Mucosa of stomach (tissue), 1 donor: ENCODE measurements around the gene ARHGAP19.
"Not testable (repeated sequence)": the region's sequence is repeated elsewhere in the genome, so short reads cannot be mapped to it uniquely, and the experiment has no call there.

Source experiments
- H3K27me3 ChIP-seq: one replicate; pipeline ENCODE4 v1.7.0; 2013; ENCODE audit warnings: mild to moderate bottlenecking, low read length; ENCODE audit not compliant: control insufficient read depth, insufficient read depth
- H3K36me3 ChIP-seq: one replicate; pipeline ENCODE4 v1.7.0; 2013; ENCODE audit warnings: low read length; ENCODE audit not compliant: control insufficient read depth, insufficient read depth
- H3K4me1 ChIP-seq: one replicate; pipeline ENCODE4 v1.7.0; 2013; ENCODE audit warnings: mild to moderate bottlenecking, low read length; ENCODE audit not compliant: control insufficient read depth, insufficient read depth
- H3K4me3 ChIP-seq: one replicate; pipeline ENCODE4 v1.7.0; 2013; ENCODE audit warnings: low read length
- H3K9ac ChIP-seq: one replicate; pipeline ENCODE4 v1.7.0; 2013; ENCODE audit warnings: mild to moderate bottlenecking, low read length, moderate library complexity
- H3K9me3 ChIP-seq: one replicate; pipeline ENCODE4 v1.7.0; 2013; ENCODE audit warnings: mild to moderate bottlenecking, low read length, moderate library complexity; ENCODE audit not compliant: control insufficient read depth
- donor health status: Pancreatic carcinoma.

ARHGAP19 gene

DNA sequence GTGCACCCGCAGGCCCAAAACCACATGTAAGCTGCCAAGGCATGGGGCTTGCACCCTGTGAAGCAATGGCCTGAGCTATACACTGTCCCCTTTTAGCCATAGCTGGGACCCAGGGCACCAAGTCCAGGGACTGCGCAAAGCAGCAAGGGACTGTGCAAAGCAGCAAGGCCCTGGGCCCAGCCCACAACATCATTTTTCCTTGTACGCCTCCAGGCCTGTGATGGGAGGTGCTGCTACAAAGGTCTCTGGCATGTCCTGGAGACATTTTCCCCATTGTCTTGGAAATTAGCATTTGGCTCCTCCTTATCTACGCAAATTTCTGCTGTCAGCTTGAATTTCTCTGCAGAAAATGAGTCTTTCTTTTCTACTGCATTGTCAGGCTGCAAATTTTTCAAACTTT is 24.8 kb downstream of the ARHGAP19 start:
- Histone ChIP-seq H3K9me3 (no peaks in the 10 kb centered on the region), H3K4me3 (no peak overlapping the region), H3K36me3 (no peaks in the 10 kb centered on the region), H3K4me1 (no peaks in the 10 kb centered on the region), H3K9ac (no peak overlapping the region), H3K27me3 (no peaks in the 10 kb centered on the region)

DNA sequence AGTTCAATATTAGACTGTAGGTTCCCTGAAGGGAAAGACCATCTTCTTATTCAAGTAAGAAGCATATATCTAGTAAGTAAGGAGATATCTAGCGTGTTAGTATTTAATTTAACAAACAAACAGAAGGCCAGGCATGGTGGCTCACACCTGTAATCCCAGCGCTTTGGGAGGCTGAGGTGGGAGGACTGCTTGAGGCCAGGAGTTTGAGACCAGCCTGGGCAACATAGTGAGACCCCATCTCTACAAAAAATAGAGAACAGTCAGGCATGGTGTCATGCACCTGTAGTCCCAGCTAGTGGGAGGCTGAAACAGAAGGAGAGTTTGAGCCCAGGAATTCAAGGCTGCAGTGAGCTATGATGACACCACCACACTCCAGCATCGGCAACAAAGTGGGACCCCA is 27.3 kb downstream of the ARHGAP19 start:
- not testable (repeated sequence) for H3K36me3 ChIP-seq, H3K4me1 ChIP-seq, H3K9ac ChIP-seq, H3K4me3 ChIP-seq, H3K9me3 ChIP-seq, H3K27me3 ChIP-seq

DNA sequence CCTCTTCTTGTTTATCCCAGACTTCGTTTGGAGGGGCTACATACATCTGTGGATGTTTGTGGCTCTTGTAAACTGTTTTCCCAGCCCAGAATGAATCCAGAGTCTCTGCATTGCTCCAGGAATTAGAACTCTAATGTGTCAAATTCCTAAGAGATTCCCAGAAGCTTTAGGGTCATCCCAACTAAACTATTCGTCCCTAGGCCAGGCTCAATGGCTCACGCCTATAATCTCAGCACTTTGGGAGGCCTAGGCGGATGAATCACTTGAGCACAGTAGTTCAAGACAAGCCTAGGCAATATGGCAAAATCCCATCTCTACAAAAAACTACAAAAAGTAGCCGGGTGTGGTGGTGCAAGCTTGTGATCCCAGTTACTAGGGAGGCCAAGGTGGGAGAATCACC is 28.5 kb downstream of the ARHGAP19 start:
- Histone ChIP-seq H3K9ac (no peak overlapping the region), H3K9me3 (no peaks in the 10 kb centered on the region), H3K27me3 (no peaks in the 10 kb centered on the region), H3K36me3 (no peaks in the 10 kb centered on the region), H3K4me3 (no peak overlapping the region), H3K4me1 (peaks cover 5% of the 10 kb centered on the region)

DNA sequence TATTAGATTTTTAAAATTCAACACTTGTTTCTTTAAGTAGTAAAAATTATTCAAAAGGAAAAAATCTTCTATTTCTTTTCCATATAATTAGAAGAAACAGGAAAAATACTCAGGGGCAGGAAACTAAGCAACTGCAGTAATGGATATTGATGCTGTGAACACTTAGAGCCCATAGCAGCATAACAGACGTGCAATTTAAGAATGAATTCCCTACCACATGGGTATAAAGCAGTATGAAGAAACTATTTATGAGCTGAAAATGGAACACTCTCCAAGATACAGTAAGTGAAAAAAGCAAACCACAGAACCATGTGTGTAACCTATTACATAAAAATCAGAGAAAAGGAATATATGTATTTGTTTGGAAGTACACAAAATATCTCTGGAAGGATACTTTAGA is 30.8 kb downstream of the ARHGAP19 start:
- Histone ChIP-seq H3K4me1 (peaks cover 6% of the 10 kb centered on the region), H3K9me3 (no peaks in the 10 kb centered on the region), H3K27me3 (no peaks in the 10 kb centered on the region), H3K36me3 (no peaks in the 10 kb centered on the region), H3K9ac (no peak overlapping the region), H3K4me3 (no peak overlapping the region)

DNA sequence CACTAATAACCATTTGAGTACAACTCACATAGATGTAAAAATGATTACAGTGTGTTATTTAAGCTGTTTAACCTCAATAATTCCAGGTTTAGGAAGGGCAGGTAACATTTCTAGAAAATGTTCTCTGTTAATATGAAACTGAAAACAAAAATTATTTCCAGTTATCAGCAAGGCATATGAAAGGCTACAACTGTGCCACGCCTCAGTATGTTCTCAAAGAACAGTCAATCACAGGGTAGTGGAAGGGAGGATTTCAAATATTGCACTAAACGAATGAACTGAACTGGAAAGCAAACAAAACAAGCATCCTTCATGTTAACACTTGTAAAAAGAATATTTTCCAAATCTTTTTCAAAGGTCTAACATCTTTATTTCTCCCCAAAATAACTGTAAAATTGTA is 31.3 kb downstream of the ARHGAP19 start:
- Histone ChIP-seq H3K4me3 (no peak overlapping the region), H3K36me3 (no peaks in the 10 kb centered on the region), H3K9me3 (no peaks in the 10 kb centered on the region), H3K27me3 (no peaks in the 10 kb centered on the region), H3K4me1 (peaks cover 7% of the 10 kb centered on the region), H3K9ac (no peak overlapping the region)

DNA sequence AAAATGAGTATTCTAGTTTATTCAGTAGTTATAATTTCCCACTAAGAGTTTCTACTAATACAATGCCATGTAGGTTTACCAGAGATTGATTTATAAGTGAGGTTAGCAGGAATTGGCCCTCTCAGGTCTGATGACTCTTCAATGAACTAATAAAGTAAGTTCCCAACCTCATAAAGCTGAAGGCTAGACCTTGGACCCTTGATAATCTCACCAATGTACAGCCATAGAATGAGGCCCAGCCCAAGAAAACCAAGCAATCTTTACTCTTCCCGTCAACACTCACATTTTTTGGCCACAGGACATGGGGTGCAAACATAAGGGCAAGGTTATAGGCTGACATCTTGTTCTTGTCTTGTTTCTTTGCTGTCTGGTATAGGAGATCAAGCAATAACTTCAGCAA is 33.3 kb downstream of the ARHGAP19 start:
- H3K36me3 ChIP-seq = no peaks in the 10 kb centered on the region

DNA sequence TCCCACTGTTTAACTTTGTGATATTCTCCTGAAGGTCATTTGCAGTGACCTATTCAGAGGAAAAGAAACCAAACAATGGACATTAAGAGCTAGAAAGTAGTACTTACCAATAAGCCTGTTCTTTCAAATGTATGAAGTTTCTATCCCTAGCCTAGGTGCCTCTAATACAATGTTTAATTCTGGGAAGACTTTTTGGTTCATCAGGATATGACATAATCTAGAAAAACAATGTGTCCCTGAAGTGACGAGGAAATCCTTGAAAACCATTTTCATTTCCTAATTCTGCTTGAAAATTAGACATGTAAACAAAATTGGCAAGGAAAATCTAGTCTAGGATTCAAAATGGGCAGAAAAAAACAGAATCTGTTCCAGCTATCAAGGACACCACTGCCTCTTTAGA is 36.1 kb downstream of the ARHGAP19 start:
- peaks cover 11% of the 10 kb centered on the region for H3K4me1 ChIP-seq
- H3K4me3 ChIP-seq = no peak overlapping the region
- H3K36me3 ChIP-seq = no peaks in the 10 kb centered on the region

More for the DNA sequence above, 33.3 kb downstream of the ARHGAP19 start:
- no peak overlapping the region for H3K9ac ChIP-seq
- no peaks in the 10 kb centered on the region for H3K9me3 ChIP-seq
- no peaks in the 10 kb centered on the region for H3K27me3 ChIP-seq
- H3K4me1 ChIP-seq = peaks cover 11% of the 10 kb centered on the region
- no peak overlapping the region for H3K4me3 ChIP-seq

DNA sequence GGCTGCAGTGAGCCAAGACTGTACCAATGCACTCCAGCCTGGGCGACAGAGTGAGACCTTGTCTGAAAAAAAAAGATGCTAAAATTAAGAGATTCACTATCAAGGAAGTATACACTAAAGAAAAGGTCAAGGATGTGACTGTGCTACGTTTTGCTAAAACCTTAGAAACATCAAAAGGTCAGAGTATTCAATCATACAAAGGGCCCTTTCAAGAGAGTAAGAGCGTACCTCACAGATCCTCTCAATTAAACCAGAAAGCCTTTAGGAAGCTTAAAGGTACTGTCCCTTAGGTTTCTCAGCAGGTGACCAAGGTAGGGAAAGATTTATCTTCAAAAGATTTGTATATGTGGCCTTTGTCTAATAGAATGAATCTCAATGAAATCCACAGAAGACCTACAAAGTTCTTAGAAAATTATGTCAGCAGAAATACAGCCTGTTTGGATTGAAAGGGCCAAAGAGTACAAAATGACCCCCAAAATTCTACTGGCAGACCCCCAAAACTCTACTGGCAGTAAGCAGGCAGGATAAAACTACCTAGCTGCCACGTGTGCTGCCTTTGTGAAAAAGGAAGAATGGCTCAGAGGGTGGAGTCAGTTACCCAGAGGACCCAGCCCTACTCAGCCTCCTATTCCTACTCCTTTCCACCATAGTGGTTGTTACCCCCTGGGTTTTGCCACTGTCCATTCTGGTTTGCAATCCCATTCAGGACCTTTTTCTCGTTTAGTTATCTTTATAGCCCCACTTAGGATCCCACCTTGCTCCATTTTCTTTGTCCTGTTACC is 36.7 kb downstream of the ARHGAP19 start:
- H3K36me3 ChIP-seq = no peaks in the 10 kb centered on the region
- no peaks in the 10 kb centered on the region for H3K27me3 ChIP-seq
- H3K4me3 ChIP-seq = no peak overlapping the region
- H3K9ac ChIP-seq = no peak overlapping the region
- H3K4me1 ChIP-seq = peaks cover 11% of the 10 kb centered on the region
- H3K9me3 ChIP-seq = no peaks in the 10 kb centered on the region

More for the DNA sequence above, 36.1 kb downstream of the ARHGAP19 start:
- H3K9me3 ChIP-seq = no peaks in the 10 kb centered on the region
- no peaks in the 10 kb centered on the region for H3K27me3 ChIP-seq
- H3K9ac ChIP-seq = no peak overlapping the region

DNA sequence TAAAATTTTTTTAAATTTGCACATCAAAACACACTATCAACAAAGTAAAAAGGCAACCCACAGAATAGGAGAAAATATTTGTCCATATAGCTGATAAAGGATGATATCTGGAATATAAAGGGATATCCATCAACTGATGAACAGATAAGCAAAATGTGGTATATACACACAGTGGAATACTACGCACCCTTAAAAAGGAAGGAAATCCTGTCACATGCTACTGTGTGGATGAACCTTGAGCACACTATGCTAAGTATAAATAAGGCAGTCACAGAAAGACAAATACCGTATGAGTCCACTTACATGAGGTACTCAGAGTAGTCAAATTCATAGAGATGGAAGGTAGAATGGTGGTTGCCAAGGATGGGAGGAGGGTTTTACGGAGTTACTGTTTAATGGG is 37.7 kb downstream of the ARHGAP19 start:
- no peaks in the 10 kb centered on the region for H3K36me3 ChIP-seq
- peaks cover 11% of the 10 kb centered on the region for H3K4me1 ChIP-seq
- H3K4me3 ChIP-seq = no peak overlapping the region
- H3K9me3 ChIP-seq = no peaks in the 10 kb centered on the region
- no peaks in the 10 kb centered on the region for H3K27me3 ChIP-seq
- H3K9ac ChIP-seq = no peak overlapping the region

DNA sequence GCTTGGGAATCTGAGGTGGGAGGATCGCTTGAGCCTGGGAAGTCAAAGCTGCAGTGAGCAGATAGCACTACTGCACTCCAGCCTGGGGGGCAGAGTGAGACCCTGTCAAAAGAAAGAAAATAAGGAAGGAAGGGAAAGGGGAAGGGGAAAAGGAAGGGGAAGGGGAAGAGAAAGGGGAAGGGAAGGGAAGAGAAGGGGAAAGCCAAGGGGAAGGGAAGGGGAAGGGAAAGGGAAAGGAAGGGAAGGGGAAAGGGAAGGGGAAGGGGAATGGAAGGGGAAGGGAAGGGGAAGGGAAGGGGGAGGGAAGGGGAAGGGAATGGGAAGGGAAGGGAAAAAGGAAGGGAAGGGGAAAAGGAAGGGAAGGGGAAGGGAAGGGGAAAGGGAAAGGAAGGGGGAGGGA is 41.5 kb downstream of the ARHGAP19 start:
- no peak overlapping the region for H3K9ac ChIP-seq
- H3K27me3 ChIP-seq = no peaks in the 10 kb centered on the region
- H3K9me3 ChIP-seq = no peaks in the 10 kb centered on the region
- H3K4me1 ChIP-seq = peaks cover 2% of the 10 kb centered on the region
- H3K4me3 ChIP-seq = no peak overlapping the region
- no peaks in the 10 kb centered on the region for H3K36me3 ChIP-seq

DNA sequence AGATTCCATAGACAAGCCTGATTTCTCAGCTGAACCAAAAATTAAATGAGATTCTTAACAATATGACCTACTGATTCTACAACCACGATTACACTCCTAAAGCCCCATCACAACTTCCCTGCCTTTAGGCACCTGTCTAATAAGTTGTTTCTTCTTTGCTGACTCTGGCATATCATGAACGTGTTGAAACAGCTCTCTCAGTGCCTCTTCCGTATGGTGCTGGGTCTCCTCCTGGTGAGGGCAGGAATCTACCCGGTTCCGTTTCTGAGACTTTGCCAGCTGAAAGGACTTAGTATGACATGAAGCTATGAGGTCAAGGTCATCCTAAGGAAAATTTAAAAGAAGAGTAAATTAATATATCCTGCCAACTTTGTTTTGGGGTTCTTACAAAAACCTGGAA is 48.6 kb downstream of the ARHGAP19 start:
- no peaks in the 10 kb centered on the region for H3K9me3 ChIP-seq
- no peak overlapping the region for H3K9ac ChIP-seq
- no peak overlapping the region for H3K4me3 ChIP-seq
- no peaks in the 10 kb centered on the region for H3K27me3 ChIP-seq
- H3K4me1 ChIP-seq = no peaks in the 10 kb centered on the region
- no peaks in the 10 kb centered on the region for H3K36me3 ChIP-seq

DNA sequence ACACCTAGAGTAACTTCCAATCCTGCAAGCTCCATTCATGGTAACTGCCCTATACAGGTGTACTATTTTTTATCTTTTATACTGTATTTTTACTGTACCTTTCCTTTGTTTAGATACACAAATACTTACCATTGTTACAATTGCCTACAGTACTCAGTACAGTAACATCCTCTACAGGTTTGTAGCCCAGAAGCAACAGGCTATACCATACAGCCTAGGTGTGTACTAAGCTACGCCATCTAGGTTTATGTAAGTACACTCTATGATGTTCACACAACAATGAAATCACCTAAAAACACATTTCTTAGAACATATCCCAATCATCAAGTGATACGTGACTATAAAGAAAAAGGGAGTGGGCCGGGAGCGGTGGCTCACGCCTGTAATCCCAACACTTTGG is 53.6 kb downstream of the ARHGAP19 start:
- Histone ChIP-seq H3K4me1 (no peaks in the 10 kb centered on the region), H3K9me3 (no peaks in the 10 kb centered on the region), H3K36me3 (no peaks in the 10 kb centered on the region), H3K9ac (no peak overlapping the region), H3K4me3 (no peak overlapping the region), H3K27me3 (no peaks in the 10 kb centered on the region)

DNA sequence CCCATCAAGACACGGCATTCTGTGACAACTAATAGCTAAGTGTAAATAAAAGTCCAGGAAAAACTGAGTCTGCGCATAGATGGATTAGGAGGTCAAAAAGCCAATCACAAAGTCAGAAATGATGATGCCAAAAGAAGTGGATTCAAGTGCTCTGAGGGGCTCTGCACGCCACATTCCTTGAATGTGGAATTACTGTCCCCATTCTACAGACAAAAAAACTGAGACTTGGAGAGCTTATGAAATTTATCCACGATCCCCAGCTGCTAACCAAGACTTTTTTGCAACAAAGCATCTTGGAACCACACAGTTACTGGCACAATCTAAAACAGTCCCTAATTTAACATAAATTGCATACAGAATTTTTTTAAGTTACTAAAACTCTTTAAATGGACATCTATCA is 57.1 kb downstream of the ARHGAP19 start:
- Histone ChIP-seq H3K4me1 (no peaks in the 10 kb centered on the region), H3K36me3 (no peaks in the 10 kb centered on the region), H3K4me3 (no peak overlapping the region), H3K9ac (no peak overlapping the region), H3K9me3 (no peaks in the 10 kb centered on the region), H3K27me3 (no peaks in the 10 kb centered on the region)
